Chondrocyte (in vitro differentiated cells): ENCODE measurements around the gene NDRG3. TPM values are rescaled to one million over a fixed set of nuclear protein-coding genes. Genes with fewer than 3 reads are reported as not detected.

ENCODE experiments used
- DNase-seq: peaks from one replicate; pipeline ENCODE4 v3.0.0; 2021; ENCODE audit warnings: mixed read lengths, low spot score
- H3K27ac Mint-ChIP-seq: one replicate; pipeline ENCODE4 v1.8.0; 2021; ENCODE audit warnings: mild to moderate bottlenecking, moderate library complexity, mixed read lengths; ENCODE audit not compliant: unreplicated experiment
- H3K27me3 Mint-ChIP-seq: 2 replicates; pipeline ENCODE4 v1.8.0; 2021; ENCODE audit warnings: low read depth, mixed read lengths
- H3K36me3 Mint-ChIP-seq: 2 replicates; pipeline ENCODE4 v1.8.0; 2021; ENCODE audit warnings: low read depth, mixed read lengths
- H3K4me1 Mint-ChIP-seq: 2 replicates; pipeline ENCODE4 v1.8.0; 2021; ENCODE audit warnings: low read depth, mild to moderate bottlenecking, mixed read lengths
- H3K4me3 Mint-ChIP-seq: one replicate; pipeline ENCODE4 v1.8.0; 2021; ENCODE audit warnings: mild to moderate bottlenecking, moderate library complexity, mixed read lengths; ENCODE audit not compliant: unreplicated experiment
- H3K9me3 Mint-ChIP-seq: 2 replicates; pipeline ENCODE4 v1.8.0; 2021; ENCODE audit warnings: low read depth, mixed read lengths
- long read RNA-seq: library from polyadenylated mRNA; stranded (forward); transcript quantifications from one replicate; pipeline ENCODE4 v2.0.0, GENCODE V29; 2021
- total RNA-seq: library from RNA; stranded (reverse); gene quantifications from 3 replicates; pipeline ENCODE4 v1.2.1, GENCODE V29; 2021
- TF ChIP-seq, protein P1 (sequence below): fragments of 200-600 bp; sonication (generic); IDR thresholded peaks from 2 replicates; pipeline ENCODE4 v1.5.0; 2021; ENCODE audit warnings: antibody characterized with exemption, mild to moderate bottlenecking, moderate library complexity

Gene NDRG3
- total RNA-seq = 27.6 to 34.5 TPM (median 28.1 TPM) in 3 replicates
- long read RNA-seq, transcript NDRG3-201 (16 exons, 2,964 nt) = major isoform, 45 of 61 reads
- long read RNA-seq, partial matches to known transcripts = 4 of 61 reads
- long read RNA-seq, other reads (novel, unspliced or antisense) = 9 of 61 reads

DNA sequence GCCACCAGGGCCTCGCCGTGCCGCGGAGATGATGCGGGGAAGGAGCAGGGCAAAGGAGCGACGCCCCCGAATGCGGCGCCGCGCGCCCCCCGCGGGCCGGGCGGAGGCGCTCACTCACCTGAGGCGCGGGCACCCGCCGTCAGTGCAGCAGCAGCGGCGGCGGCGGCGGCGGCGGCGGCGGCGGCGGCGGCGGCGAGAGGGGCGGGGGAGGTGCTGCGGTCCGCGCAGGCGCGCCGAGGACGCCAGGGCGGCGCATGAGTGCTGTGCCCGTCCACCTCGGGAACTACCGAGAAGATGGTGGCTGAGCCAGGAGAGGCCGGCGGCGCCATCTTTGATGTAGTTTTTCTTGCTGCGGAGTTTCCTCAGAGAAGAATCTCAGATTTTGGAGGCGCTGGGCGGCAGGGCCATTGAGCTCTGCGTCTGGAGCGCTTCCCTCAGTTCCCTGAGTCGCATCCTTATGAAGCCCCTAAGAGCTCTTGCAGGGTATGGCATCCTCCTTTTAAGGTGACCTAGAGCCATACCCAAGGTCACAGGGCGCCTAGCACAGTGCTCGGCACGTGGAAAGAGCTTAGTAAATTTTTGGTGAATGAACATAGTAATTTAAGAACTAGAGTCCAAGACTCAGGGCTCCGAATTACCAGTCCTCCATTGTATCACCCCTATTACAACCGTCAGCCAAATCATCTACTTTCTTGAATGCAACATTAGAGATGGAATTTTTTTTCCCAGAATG is at the start of gene NDRG3:
Gene NDRG3, minus strand, starts transcription at position 164 of the 733 bp plus-strand sequence. CDS start 24,355 bp downstream, outside the sequence.
- Mint-ChIP-seq H3K4me3 (peak within 1 kb of the TSS; percentile 87), H3K9me3 (no peaks in the 10 kb centered on the region), H3K36me3 (no peaks in the 10 kb centered on the region), H3K27me3 (no peaks in the 10 kb centered on the region), H3K4me1 (peaks cover 22% of the 10 kb centered on the region), H3K27ac (peak within 1 kb of the TSS; percentile 81)
- TF ChIP-seq, protein P1, sequence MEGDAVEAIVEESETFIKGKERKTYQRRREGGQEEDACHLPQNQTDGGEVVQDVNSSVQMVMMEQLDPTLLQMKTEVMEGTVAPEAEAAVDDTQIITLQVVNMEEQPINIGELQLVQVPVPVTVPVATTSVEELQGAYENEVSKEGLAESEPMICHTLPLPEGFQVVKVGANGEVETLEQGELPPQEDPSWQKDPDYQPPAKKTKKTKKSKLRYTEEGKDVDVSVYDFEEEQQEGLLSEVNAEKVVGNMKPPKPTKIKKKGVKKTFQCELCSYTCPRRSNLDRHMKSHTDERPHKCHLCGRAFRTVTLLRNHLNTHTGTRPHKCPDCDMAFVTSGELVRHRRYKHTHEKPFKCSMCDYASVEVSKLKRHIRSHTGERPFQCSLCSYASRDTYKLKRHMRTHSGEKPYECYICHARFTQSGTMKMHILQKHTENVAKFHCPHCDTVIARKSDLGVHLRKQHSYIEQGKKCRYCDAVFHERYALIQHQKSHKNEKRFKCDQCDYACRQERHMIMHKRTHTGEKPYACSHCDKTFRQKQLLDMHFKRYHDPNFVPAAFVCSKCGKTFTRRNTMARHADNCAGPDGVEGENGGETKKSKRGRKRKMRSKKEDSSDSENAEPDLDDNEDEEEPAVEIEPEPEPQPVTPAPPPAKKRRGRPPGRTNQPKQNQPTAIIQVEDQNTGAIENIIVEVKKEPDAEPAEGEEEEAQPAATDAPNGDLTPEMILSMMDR = peak; percentile 43
- DNase-seq = peak; percentile 95

DNA sequence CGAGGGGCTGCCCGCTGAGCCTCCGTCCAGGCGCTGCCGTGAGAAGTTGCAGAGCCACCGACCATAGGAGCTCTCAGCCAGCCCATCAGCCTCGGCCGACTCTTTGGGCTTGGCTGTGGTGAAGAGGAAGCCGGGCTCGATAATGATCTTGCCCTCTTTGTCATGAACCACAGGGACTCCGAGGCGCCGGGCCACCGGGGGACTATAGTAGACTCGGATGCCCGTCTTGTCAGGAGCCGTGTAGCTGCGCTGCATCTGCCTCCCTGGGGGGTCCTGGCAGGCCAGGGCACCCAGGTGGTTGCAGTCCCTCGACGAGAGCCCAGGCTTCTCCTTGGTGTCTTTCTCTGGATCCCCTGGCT is 48.2 kb upstream of the NDRG3 start:
- H3K36me3 Mint-ChIP-seq = peaks cover 38% of the 10 kb centered on the region
- TF ChIP-seq, protein P1 = no peak

DNA sequence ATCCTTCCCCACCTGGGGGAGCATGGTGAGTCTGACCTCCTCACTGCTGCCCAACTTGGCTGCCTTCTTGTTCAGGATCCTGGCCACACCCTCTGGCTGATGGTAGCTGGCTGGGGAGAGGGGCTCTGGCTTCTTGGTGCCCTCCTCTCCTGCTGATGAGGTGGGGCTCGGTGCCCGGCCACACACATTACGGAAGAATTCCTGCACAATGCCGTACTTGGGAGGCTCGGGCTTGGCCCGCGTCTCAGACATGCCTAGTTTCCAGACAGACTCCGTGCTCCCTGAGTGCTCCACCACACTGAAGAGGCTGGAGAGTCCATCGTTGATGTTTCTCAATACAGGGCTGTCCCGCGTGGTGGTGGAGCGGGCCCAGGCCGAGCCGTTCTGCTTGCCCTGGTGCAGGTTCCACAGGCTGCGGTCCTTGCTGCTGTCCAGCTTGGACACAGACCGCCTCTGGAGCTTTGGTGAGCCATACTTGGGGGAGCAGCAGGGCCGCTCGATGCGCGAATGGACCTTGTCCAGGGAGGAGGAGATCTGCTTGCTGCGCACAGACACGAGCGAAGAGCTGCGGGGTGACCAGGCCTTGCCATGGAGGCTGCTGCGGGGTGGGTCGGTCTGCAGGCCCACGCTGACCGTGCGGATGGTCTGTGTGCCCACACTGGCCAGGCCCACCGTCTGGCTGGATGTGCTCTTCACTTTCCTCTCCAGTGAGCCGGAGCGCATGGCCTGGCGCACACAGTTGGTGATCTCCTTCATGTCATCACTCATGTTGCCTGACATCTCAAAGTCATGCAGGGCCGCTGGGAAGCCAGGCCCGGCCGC is 47.6 kb upstream of the NDRG3 start:
- H3K4me1 Mint-ChIP-seq = no peaks in the 10 kb centered on the region
- H3K36me3 Mint-ChIP-seq = peaks cover 36% of the 10 kb centered on the region
- H3K27me3 Mint-ChIP-seq = no peaks in the 10 kb centered on the region
- no peak for DNase-seq
- no peak overlapping the region for H3K27ac Mint-ChIP-seq
- no peak overlapping the region for H3K4me3 Mint-ChIP-seq
- TF ChIP-seq, protein P1 = no peak
- no peaks in the 10 kb centered on the region for H3K9me3 Mint-ChIP-seq

More for the DNA sequence above, 48.2 kb upstream of the NDRG3 start:
- H3K27me3 Mint-ChIP-seq = no peaks in the 10 kb centered on the region
- H3K4me3 Mint-ChIP-seq = no peak overlapping the region
- no peaks in the 10 kb centered on the region for H3K4me1 Mint-ChIP-seq
- no peaks in the 10 kb centered on the region for H3K9me3 Mint-ChIP-seq
- no peak for DNase-seq
- no peak overlapping the region for H3K27ac Mint-ChIP-seq

DNA sequence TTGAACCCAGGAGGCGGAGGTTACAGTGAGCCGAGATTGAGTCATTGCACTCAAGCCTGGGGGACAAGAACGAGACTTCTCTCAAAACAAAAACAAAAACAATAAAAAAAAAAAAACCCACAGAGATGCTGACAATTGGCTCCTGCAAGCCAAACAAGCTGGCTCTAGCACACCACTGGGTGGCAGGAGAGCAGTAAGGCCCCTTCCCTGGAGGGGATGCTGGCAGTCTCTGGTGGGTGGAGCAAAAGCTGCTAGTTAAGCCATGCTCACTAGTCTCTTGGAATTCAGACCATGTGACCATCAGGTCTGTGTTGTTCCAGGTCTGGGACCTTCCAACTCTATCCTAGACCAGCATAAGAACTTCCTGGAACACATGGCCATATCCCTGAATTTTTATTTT is 46.5 kb upstream of the NDRG3 start:
- Mint-ChIP-seq H3K4me3 (no peak overlapping the region), H3K4me1 (no peaks in the 10 kb centered on the region), H3K9me3 (no peaks in the 10 kb centered on the region), H3K36me3 (peaks cover 30% of the 10 kb centered on the region), H3K27me3 (no peaks in the 10 kb centered on the region), H3K27ac (no peak overlapping the region)
- TF ChIP-seq, protein P1 = peak; percentile 76
- no peak for DNase-seq

DNA sequence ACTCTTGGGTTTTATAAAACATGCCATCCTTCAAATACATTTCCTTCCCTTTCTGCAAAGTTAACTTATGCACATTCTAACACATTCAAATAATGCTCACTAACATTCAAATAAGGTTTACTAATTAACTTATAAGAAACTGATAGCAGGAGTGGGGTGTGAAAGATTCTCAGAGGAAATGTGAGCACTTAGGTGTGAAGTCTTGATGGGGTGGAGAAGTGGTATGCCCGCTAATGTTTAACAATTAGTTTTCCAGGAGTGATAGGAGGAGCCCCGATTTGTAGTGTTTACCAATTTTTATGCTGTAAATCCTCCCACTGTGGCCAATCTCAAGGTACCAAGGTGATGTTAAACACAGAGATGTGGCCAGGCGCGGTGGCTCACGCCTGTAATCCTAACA is 46.0 kb upstream of the NDRG3 start:
- Mint-ChIP-seq H3K4me1 (no peaks in the 10 kb centered on the region), H3K27ac (no peak overlapping the region), H3K27me3 (no peaks in the 10 kb centered on the region)

More for the DNA sequence above, 46.0 kb upstream of the NDRG3 start:
- TF ChIP-seq, protein P1 = no peak
- no peaks in the 10 kb centered on the region for H3K9me3 Mint-ChIP-seq
- H3K36me3 Mint-ChIP-seq = peaks cover 28% of the 10 kb centered on the region
- no peak overlapping the region for H3K4me3 Mint-ChIP-seq
- no peak for DNase-seq
